Nephron (organoid): ENCODE measurements around the gene BAZ1B.
"Not testable (repeated sequence)": the region's sequence is repeated elsewhere in the genome, so short reads cannot be mapped to it uniquely, and the experiment has no call there.

Source experiments
- H3K27ac Mint-ChIP-seq, 3 experiments: 2 replicates each; pipeline ENCODE4 v1.8.0; 2020; ENCODE audit warnings: mixed read lengths in 3 of 3, mild to moderate bottlenecking in 2 of 3, moderate library complexity in 1 of 3
- H3K27me3 Mint-ChIP-seq: 2 replicates; pipeline ENCODE4 v1.8.0; 2021; ENCODE audit warnings: low read depth, mild to moderate bottlenecking, moderate library complexity, mixed read lengths
- H3K36me3 Mint-ChIP-seq: 2 replicates; pipeline ENCODE4 v1.8.0; 2020; ENCODE audit warnings: low read depth, mixed read lengths
- H3K4me1 Mint-ChIP-seq: 2 replicates; pipeline ENCODE4 v1.8.0; 2020; ENCODE audit warnings: mixed read lengths
- H3K4me3 Mint-ChIP-seq, 3 experiments: 2 replicates each; pipeline ENCODE4 v1.8.0; 2020; ENCODE audit warnings: mild to moderate bottlenecking in 3 of 3, mixed read lengths in 3 of 3, moderate library complexity in 2 of 3
- H3K9me3 Mint-ChIP-seq: 2 replicates; pipeline ENCODE4 v1.8.0; 2020; ENCODE audit warnings: mixed read lengths
- TF ChIP-seq, protein P1 (sequence below), 3 experiments: fragments of 200-600 bp; sonication (generic); IDR thresholded peaks; one replicate each; pipeline ENCODE4 v1.5.0; 2021; ENCODE audit warnings: antibody characterized with exemption in 3 of 3; ENCODE audit not compliant: unreplicated experiment in 3 of 3

BAZ1B gene

DNA sequence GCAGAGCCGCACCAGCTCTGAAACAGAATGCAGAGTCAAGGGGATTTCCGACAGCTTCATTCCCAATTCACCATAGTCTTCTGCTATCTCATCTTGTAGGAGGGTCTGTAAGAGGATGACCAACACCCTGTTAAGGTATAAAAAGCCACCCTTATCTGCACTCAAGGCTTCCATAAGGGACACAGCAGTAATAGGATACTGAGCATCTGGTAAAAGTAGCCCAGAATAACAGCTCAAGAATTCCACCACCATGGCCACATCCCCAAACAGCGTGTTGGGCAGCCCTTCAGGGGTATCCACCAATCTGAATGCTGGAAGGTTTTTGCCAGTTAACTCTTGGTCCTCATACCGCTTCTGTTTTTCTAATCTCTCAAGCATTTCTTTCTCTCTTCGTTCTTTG lies 44.7 kb downstream of the BAZ1B start:
- Mint-ChIP-seq H3K27me3 (no peaks in the 10 kb centered on the region), H3K4me3 (no peak overlapping the region), H3K27ac (no peak overlapping the region), H3K9me3 (peaks cover 2% of the 10 kb centered on the region), H3K4me1 (no peaks in the 10 kb centered on the region), H3K36me3 (peaks cover 75% of the 10 kb centered on the region)
- TF ChIP-seq, protein P1, sequence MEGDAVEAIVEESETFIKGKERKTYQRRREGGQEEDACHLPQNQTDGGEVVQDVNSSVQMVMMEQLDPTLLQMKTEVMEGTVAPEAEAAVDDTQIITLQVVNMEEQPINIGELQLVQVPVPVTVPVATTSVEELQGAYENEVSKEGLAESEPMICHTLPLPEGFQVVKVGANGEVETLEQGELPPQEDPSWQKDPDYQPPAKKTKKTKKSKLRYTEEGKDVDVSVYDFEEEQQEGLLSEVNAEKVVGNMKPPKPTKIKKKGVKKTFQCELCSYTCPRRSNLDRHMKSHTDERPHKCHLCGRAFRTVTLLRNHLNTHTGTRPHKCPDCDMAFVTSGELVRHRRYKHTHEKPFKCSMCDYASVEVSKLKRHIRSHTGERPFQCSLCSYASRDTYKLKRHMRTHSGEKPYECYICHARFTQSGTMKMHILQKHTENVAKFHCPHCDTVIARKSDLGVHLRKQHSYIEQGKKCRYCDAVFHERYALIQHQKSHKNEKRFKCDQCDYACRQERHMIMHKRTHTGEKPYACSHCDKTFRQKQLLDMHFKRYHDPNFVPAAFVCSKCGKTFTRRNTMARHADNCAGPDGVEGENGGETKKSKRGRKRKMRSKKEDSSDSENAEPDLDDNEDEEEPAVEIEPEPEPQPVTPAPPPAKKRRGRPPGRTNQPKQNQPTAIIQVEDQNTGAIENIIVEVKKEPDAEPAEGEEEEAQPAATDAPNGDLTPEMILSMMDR (IDR thresholded peaks at IDR 0.05; ENCODE audit: unreplicated experiment in 3 of 3): no peak

DNA sequence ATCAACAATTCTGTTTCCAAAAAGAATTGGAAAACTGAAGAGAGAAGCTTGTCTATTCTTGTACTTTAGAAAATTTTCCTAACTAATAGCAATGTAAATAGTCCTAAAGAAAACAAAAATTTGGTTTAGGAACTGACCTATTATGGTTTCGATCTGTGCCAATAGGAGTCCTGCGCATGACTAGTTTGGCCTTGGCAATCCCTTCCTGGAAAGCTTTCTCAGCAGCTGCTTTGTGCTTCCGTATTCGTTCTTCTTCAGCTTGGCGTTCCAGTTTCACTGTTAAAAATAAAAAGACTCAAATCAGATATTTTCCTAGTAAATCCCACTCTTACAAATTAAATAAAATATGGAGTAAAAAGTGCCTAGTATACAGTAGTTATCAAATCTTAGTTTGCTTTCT lies 51.9 kb downstream of the BAZ1B start:
- peaks cover under 1% of the 10 kb centered on the region for H3K9me3 Mint-ChIP-seq
- TF ChIP-seq, protein P1 (IDR thresholded peaks at IDR 0.05; ENCODE audit: unreplicated experiment in 3 of 3): no peak
- H3K27ac Mint-ChIP-seq: no peak overlapping the region
- no peaks in the 10 kb centered on the region for H3K27me3 Mint-ChIP-seq
- no peak overlapping the region for H3K4me3 Mint-ChIP-seq
- H3K4me1 Mint-ChIP-seq: no peaks in the 10 kb centered on the region
- H3K36me3 Mint-ChIP-seq: peaks cover 76% of the 10 kb centered on the region

DNA sequence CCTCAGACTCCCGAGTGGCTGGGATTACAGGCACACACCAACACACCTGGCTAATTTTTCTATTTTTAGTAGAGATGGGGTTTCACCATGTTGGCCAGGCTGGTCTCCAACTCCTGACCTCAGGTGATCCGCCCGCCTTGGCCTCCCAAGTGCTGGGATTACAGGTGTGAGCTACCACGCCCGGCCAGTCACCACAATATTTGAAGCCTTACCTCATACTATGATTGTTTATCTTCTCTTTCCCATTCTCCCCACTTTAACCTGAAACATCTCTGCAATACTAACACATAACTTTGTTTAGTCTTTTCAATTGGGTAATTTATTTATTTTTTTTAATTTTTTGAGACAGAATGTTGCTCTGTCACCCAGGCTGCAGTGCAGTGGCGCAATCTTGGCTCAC lies 55.0 kb downstream of the BAZ1B start:
- peaks cover 90% of the 10 kb centered on the region for H3K36me3 Mint-ChIP-seq
- not testable (repeated sequence) for H3K4me1 Mint-ChIP-seq, H3K27me3 Mint-ChIP-seq, H3K9me3 Mint-ChIP-seq, H3K4me3 Mint-ChIP-seq, H3K27ac Mint-ChIP-seq

DNA sequence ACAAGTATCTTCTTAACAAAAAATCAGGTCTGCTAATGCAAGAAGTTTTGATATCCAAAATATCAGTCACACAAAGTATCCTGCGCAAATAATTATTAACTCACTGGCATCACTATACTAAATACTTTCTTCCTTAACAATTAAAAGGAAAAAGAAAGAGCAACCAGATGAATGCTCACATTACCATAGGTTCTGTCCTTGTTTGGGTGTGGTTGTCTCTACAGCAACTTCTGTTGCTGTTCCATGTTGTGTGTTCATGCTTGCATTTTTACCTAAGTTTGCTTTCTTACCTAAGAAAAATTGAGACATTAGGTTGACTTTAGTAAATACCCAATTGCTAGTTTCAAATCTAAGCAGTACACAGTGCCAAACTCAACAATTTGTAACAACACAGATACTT lies 56.0 kb downstream of the BAZ1B start:
- H3K9me3 Mint-ChIP-seq: no peaks in the 10 kb centered on the region
- H3K4me3 Mint-ChIP-seq: no peak overlapping the region
- no peaks in the 10 kb centered on the region for H3K4me1 Mint-ChIP-seq
- no peak overlapping the region for H3K27ac Mint-ChIP-seq
- no peaks in the 10 kb centered on the region for H3K27me3 Mint-ChIP-seq
- H3K36me3 Mint-ChIP-seq: peaks cover 93% of the 10 kb centered on the region
- TF ChIP-seq, protein P1 (IDR thresholded peaks at IDR 0.05; ENCODE audit: unreplicated experiment in 3 of 3): no peak

DNA sequence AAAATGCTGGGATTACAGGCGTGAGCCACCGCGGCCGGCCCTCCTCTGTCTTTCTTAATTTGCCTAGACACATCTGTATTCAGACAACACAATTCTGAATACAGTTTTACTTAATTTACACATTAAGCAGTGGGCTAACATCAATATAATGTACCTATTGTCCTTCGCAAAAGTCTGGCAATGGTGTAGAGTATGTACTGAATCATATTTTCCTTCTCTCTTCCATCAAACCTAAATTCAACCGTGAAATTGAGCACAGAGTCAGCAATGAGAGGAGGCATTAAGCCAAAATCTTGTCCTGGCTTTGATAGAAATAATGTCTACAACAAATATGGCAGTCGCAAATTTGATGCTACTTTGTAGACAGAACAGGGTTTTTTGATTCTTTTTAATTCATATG lies 58.1 kb downstream of the BAZ1B start:
- H3K9me3 Mint-ChIP-seq: no peaks in the 10 kb centered on the region
- H3K27me3 Mint-ChIP-seq: no peaks in the 10 kb centered on the region
- TF ChIP-seq, protein P1 (IDR thresholded peaks at IDR 0.05; ENCODE audit: unreplicated experiment in 3 of 3): no peak
- H3K4me3 Mint-ChIP-seq: no peak overlapping the region
- no peaks in the 10 kb centered on the region for H3K4me1 Mint-ChIP-seq
- H3K36me3 Mint-ChIP-seq: peaks cover 94% of the 10 kb centered on the region
- H3K27ac Mint-ChIP-seq: no peak overlapping the region

DNA sequence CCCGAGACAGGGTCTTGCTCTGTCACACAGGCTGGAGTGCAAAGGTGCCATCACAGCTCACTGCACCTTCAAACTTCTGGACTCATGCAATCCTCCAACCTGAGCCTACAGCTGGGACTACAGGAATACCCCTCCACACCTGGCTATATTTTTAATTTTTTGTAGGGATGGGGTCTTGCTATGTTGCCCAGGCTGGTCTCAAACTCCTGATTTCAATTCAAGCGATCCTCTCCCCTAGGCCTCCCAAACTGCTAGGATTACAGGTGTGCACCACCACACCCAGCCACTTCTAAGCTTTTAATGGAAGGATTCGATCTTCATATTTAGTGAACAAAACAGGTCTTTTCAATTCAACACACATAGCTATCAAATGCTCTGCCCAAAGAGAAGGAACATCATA lies 58.8 kb downstream of the BAZ1B start:
- no peaks in the 10 kb centered on the region for H3K9me3 Mint-ChIP-seq
- H3K27me3 Mint-ChIP-seq: no peaks in the 10 kb centered on the region
- H3K4me1 Mint-ChIP-seq: no peaks in the 10 kb centered on the region
- H3K27ac Mint-ChIP-seq: no peak overlapping the region
- H3K4me3 Mint-ChIP-seq: no peak overlapping the region
- TF ChIP-seq, protein P1 (IDR thresholded peaks at IDR 0.05; ENCODE audit: unreplicated experiment in 3 of 3): no peak
- H3K36me3 Mint-ChIP-seq: peaks cover 93% of the 10 kb centered on the region
